Measurements from ENCODE around the gene MROH2A.

DNA sequence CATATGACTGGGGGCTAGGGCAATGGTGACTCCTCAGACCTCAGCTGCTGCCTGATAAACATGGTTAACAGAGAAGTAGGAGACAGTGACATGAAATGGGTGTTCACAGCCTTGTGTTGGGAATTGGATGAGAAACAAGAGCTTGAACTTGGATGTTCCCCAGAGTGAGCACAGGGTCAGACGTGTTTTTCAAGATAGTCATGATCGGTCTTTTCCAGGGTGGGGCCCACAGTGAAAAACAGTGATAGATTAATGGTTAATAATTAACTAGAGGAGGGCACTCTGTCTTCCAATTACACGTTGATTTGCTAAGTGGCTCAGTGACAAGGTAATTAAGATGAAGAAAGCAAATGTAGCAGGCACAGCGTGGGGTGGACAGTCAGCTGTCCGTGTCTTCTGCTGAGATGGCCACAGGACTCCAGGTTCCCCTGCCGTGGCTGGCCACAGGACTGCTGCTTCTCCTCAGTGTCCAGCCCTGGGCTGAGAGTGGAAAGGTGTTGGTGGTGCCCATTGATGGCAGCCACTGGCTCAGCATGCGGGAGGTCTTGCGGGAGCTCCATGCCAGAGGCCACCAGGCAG, 49.3 kb upstream of the MROH2A start, which contains the start of gene UGT1A3:
- no peak for TF ChIP-seq GATA2 (IDR thresholded peaks at IDR 0.05; ENCODE audit: low read depth, low read length)
- no peak for TF ChIP-seq GATA3 (IDR thresholded peaks at IDR 0.05; ENCODE audit: low read depth, low read length)
